GM23338 (cell line): Measurements from ENCODE around the gene IFITM5.

Experiments used
- CREB1 ChIP-seq: fragments of 250-450 bp; sonication (Bioruptor Pico); IDR thresholded peaks from 2 replicates; pipeline ENCODE4 v1.5.0; 2020; ENCODE audit warnings: low read depth, mild to moderate bottlenecking, moderate library complexity
- CTCF ChIP-seq, 2 experiments: fragments of 200-600 bp in 1 of 2; sonication (generic) in 1 of 2; conservative IDR thresholded peaks; 2 replicates each; pipeline versions ENCODE4 v1.5.1 to v1.6.1; 2016 to 2017; ENCODE audit warnings: antibody characterized with exemption in 2 of 2, low read depth in 2 of 2, mild to moderate bottlenecking in 2 of 2, moderate library complexity in 1 of 2
- ETS1 ChIP-seq: IDR thresholded peaks from 2 replicates; pipeline ENCODE4 v1.6.1; 2016; ENCODE audit warnings: antibody characterized with exemption
- EZH2 ChIP-seq: fragments of 200-600 bp; sonication (generic); IDR thresholded peaks from one replicate; pipeline ENCODE4 v1.8.0; 2017; ENCODE audit warnings: antibody characterized with exemption, mild to moderate bottlenecking, low read depth; ENCODE audit not compliant: unreplicated experiment
- EZH2phosphoT487 ChIP-seq: fragments of 200-600 bp; sonication (generic); IDR thresholded peaks from one replicate; pipeline ENCODE4 v1.8.1; 2018; ENCODE audit warnings: antibody characterized with exemption; ENCODE audit not compliant: unreplicated experiment
- JUNB ChIP-seq: IDR thresholded peaks from one replicate; pipeline ENCODE4 v1.6.1; 2016; ENCODE audit warnings: antibody characterized with exemption; ENCODE audit not compliant: unreplicated experiment
- NANOG ChIP-seq: IDR thresholded peaks from 2 replicates; pipeline ENCODE4 v1.6.1; 2016; ENCODE audit warnings: antibody characterized with exemption, borderline replicate concordance
- POLR2AphosphoS5 ChIP-seq: IDR thresholded peaks from 2 replicates; pipeline ENCODE4 v1.6.1; 2016; ENCODE audit warnings: antibody characterized with exemption, low read depth
- REST ChIP-seq: IDR thresholded peaks from one replicate; pipeline ENCODE4 v1.6.1; 2018; ENCODE audit warnings: antibody characterized with exemption; ENCODE audit not compliant: unreplicated experiment
- STAT1 ChIP-seq: IDR thresholded peaks from one replicate; pipeline ENCODE4 v1.6.1; 2016; ENCODE audit warnings: antibody characterized with exemption; ENCODE audit not compliant: unreplicated experiment
- ZNF114 ChIP-seq: fragments of 250-450 bp; sonication (Bioruptor Pico); IDR thresholded peaks from 2 replicates; pipeline ENCODE4 v1.5.0; 2020; ENCODE audit warnings: mild to moderate bottlenecking, moderate library complexity
- ZNF331 ChIP-seq: fragments of 250-450 bp; sonication (Bioruptor Pico); IDR thresholded peaks from 2 replicates; pipeline ENCODE4 v1.5.0; 2020; ENCODE audit warnings: low read depth, mild to moderate bottlenecking, moderate library complexity
- ZNF462 ChIP-seq: fragments of 250-450 bp; sonication (Bioruptor Pico); IDR thresholded peaks from 2 replicates; pipeline ENCODE4 v1.5.0; 2020; ENCODE audit warnings: mild to moderate bottlenecking, moderate library complexity

GRCh38 chr11:250274-250673 is 49.1 kb downstream of the IFITM5 start:
- TF ChIP-seq CREB1 (CRISPR knock-in tag) (no peak), EZH2phosphoT487 (no peak), POLR2AphosphoS5 (no peak), CTCF (conservative IDR thresholded peaks at IDR 0.05; ENCODE audit: low read depth in 2 of 2) (no peak), EZH2 (no peak), ETS1 (no peak), ZNF114 (CRISPR knock-in tag) (no peak), REST (no peak), JUNB (no peak), STAT1 (no peak), ZNF331 (CRISPR knock-in tag) (no peak), NANOG (no peak), ZNF462 (CRISPR knock-in tag) (no peak)
